NB4 (cell line): ENCODE data around the gene ATP2B1.

ENCODE experiments used
- DNase-seq: peaks from one replicate; pipeline ENCODE4 v3.0.0; 2010; ENCODE audit warnings: low read depth
- H3K4me3 ChIP-seq: one replicate; pipeline ENCODE4 v1.5.1; 2011; ENCODE audit warnings: mild to moderate bottlenecking, low read depth, low read length, moderate library complexity
- CTCF ChIP-seq: IDR thresholded peaks from one replicate; pipeline ENCODE4 v1.5.1; 2012; ENCODE audit warnings: low read depth, low read length
- MAX ChIP-seq: IDR thresholded peaks from 2 replicates; pipeline ENCODE4 v1.6.1; 2011; ENCODE audit warnings: low read depth, low read length
- MYC ChIP-seq: IDR thresholded peaks from 2 replicates; pipeline ENCODE4 v1.6.1; 2011; ENCODE audit warnings: low read depth, low read length
- POLR2A ChIP-seq: IDR thresholded peaks from 2 replicates; pipeline ENCODE4 v1.6.1; 2011; ENCODE audit warnings: mild to moderate bottlenecking; ENCODE audit not compliant: insufficient read length; ENCODE audit errors: extremely low read depth

Gene ATP2B1

GRCh38 chr12:89597210-89597609 is 111.4 kb downstream of the ATP2B1 start:
- no peak for DNase-seq
- H3K4me3 ChIP-seq = no peak overlapping the region
- TF ChIP-seq POLR2A (no peak), MAX (no peak), MYC (no peak), CTCF (no peak)

GRCh38 chr12:89593873-89594272 is 114.8 kb downstream of the ATP2B1 start:
- H3K4me3 ChIP-seq = no peak overlapping the region
- no peak for DNase-seq
- TF ChIP-seq POLR2A = no peak
- no peak for TF ChIP-seq MAX
- no peak for TF ChIP-seq MYC
- no peak for TF ChIP-seq CTCF

GRCh38 chr12:89593233-89593632 is 115.4 kb downstream of the ATP2B1 start:
- no peak for DNase-seq
- TF ChIP-seq MYC (no peak), MAX (no peak), CTCF (no peak), POLR2A (no peak)
- no peak overlapping the region for H3K4me3 ChIP-seq

GRCh38 chr12:89589753-89590152 is 118.9 kb downstream of the ATP2B1 start:
- no peak for DNase-seq
- TF ChIP-seq CTCF (no peak), POLR2A (no peak), MAX (no peak), MYC (no peak)
- H3K4me3 ChIP-seq = no peak overlapping the region

- TF ChIP-seq MYC (no peak), POLR2A (no peak), CTCF (no peak), MAX (no peak)
- no peak overlapping the region for H3K4me3 ChIP-seq
- DNase-seq = no peak
Measured at GRCh38 chr12:89578499-89578898, 130.1 kb downstream of the ATP2B1 start.

GRCh38 chr12:89576572-89577220 is 131.9 kb downstream of the ATP2B1 start:
- DNase-seq = peak; percentile 33
- TF ChIP-seq POLR2A (no peak), MYC (no peak), CTCF (no peak), MAX (no peak)
- no peak overlapping the region for H3K4me3 ChIP-seq
